H1 (cell line): ENCODE results near the gene C5AR2. TPM values are rescaled to one million over a fixed set of nuclear protein-coding genes. Genes with fewer than 3 reads are reported as not detected.

Experiments
- CTCF ChIA-PET: fragments of 300-600 bp; sonication (Branson Sonifier 250); formaldehyde crosslinking; loops from one replicate; lab custom pipeline; 2021; ENCODE audit not compliant: partially characterized antibody; lab: Charles Lee
- POLR2A ChIA-PET: fragments of 300-600 bp; sonication (Branson Sonifier 250); formaldehyde crosslinking; loops from one replicate; lab custom pipeline; 2021; ENCODE audit warnings: inconsistent platforms; ENCODE audit not compliant: partially characterized antibody; lab: Charles Lee
- DNase-seq, 2 experiments: peaks; one replicate each; pipeline versions ENCODE4 v3.0.0 to v3.0.0-alpha.2; 2010 to 2022; ENCODE audit warnings: low spot score in 2 of 2, low read depth in 1 of 2, mixed read lengths in 1 of 2
- FAIRE-seq: peaks from 2 replicates; lab custom pipeline; 2011; peaks lifted over from hg19 to GRCh38; lab: Jason Lieb, UNC
- H2AFZ ChIP-seq: 2 replicates; pipeline ENCODE4 v1.8.1; 2012; ENCODE audit warnings: low read length, inconsistent platforms
- H2AK5ac ChIP-seq: 2 replicates; pipeline ENCODE4 v1.6.1; 2013; ENCODE audit warnings: low read depth, low read length
- H2BK120ac ChIP-seq: replicated peaks from 2 replicates; pipeline ENCODE3; 2013; ENCODE audit warnings: low read depth, low read length, inconsistent platforms
- H2BK12ac ChIP-seq: 2 replicates; pipeline ENCODE4 v1.6.1; 2013; ENCODE audit warnings: low read depth, low read length
- H2BK15ac ChIP-seq: 2 replicates; pipeline ENCODE4 v1.6.1; 2013; ENCODE audit warnings: low read length
- H2BK20ac ChIP-seq: 2 replicates; pipeline ENCODE4 v1.6.1; 2013; ENCODE audit warnings: low read length
- H2BK5ac ChIP-seq: 2 replicates; pipeline ENCODE4 v1.6.1; 2013; ENCODE audit warnings: low read depth, low read length
- H3K14ac ChIP-seq: 2 replicates; pipeline ENCODE4 v1.6.1; 2013; ENCODE audit warnings: inconsistent platforms; ENCODE audit not compliant: insufficient read length
- H3K18ac ChIP-seq: 2 replicates; pipeline ENCODE4 v1.6.1; 2013; ENCODE audit warnings: low read length; ENCODE audit errors: extremely low read depth
- H3K23ac ChIP-seq: 2 replicates; pipeline ENCODE4 v1.6.1; 2013; ENCODE audit warnings: inconsistent platforms; ENCODE audit not compliant: insufficient read length
- H3K23me2 ChIP-seq: 2 replicates; pipeline ENCODE4 v1.6.1; 2013; ENCODE audit warnings: low read depth, low read length
- H3K27ac ChIP-seq: 2 replicates; pipeline ENCODE4 v1.6.1; 2011; ENCODE audit warnings: low read depth, low read length, inconsistent platforms
- H3K27me3 ChIP-seq, 4 experiments: replicated peaks in 1 of 4; 1 replicate in 1 of 4; 2 replicates in 3 of 4; pipeline versions ENCODE4 v1.6.1 to v1.8.1; 2011 to 2013; ENCODE audit warnings: low read length in 3 of 4, mild to moderate bottlenecking in 3 of 4, inconsistent platforms in 2 of 4, mixed read lengths in 2 of 4, moderate library complexity in 1 of 4; ENCODE audit not compliant: control insufficient read depth in 3 of 4, insufficient read depth in 3 of 4; ENCODE audit errors: extremely low read depth in 1 of 4
- H3K36me3 ChIP-seq, 4 experiments: 2 replicates each; pipeline versions ENCODE4 v1.6.1 to v1.8.1; 2011 to 2013; ENCODE audit warnings: mild to moderate bottlenecking in 4 of 4, low read length in 3 of 4, moderate library complexity in 2 of 4, control low read depth in 1 of 4, inconsistent platforms in 1 of 4; ENCODE audit not compliant: insufficient read depth in 4 of 4, control insufficient read depth in 2 of 4
- H3K4ac ChIP-seq: replicated peaks from 2 replicates; pipeline ENCODE3; 2013; ENCODE audit warnings: low read length, low read depth, mixed read lengths, inconsistent platforms; ENCODE audit not compliant: insufficient read length
- H3K4me1 ChIP-seq, 4 experiments: replicated peaks in 1 of 4; 1 replicate in 1 of 4; 2 replicates in 3 of 4; pipeline versions ENCODE4 v1.6.1 to v1.8.1; 2011 to 2013; ENCODE audit warnings: low read length in 3 of 4, inconsistent platforms in 2 of 4, mixed read lengths in 1 of 4; ENCODE audit not compliant: insufficient read depth in 4 of 4, control insufficient read depth in 3 of 4
- H3K4me2 ChIP-seq, 2 experiments: 2 replicates each; pipeline versions ENCODE4 v1.6.1 to v1.8.1; 2011 to 2013; ENCODE audit warnings: low read depth in 2 of 2, low read length in 2 of 2, control low read depth in 1 of 2, inconsistent platforms in 1 of 2, mild to moderate bottlenecking in 1 of 2; ENCODE audit not compliant: insufficient read depth in 1 of 2
- H3K4me3 ChIP-seq, 4 experiments: fragments of 200-600, 300-600 bp in 1 of 4; sonication (generic), shearing (Covaris generic), sonication (Bioruptor Twin) in 1 of 4; 2 replicates each; pipeline versions ENCODE4 v1.5.1 to v1.8.1; 2011 to 2016; ENCODE audit warnings: low read length in 4 of 4, low read depth in 3 of 4, control low read depth in 2 of 4, inconsistent platforms in 2 of 4, mild to moderate bottlenecking in 2 of 4, mixed read lengths in 1 of 4, moderate library complexity in 1 of 4; ENCODE audit not compliant: insufficient read depth in 2 of 4; ENCODE audit errors: extremely low read depth in 1 of 4
- H3K56ac ChIP-seq: replicated peaks from 2 replicates; pipeline ENCODE3; 2013; ENCODE audit warnings: low read depth, mild to moderate bottlenecking, mixed read lengths, low read length, inconsistent platforms; ENCODE audit not compliant: insufficient read length
- H3K79me1 ChIP-seq: 2 replicates; pipeline ENCODE4 v1.6.1; 2013; ENCODE audit warnings: low read depth, low read length, control low read depth
- H3K79me2 ChIP-seq, 2 experiments: 2 replicates each; pipeline versions ENCODE4 v1.6.1 to v1.8.1; 2012 to 2013; ENCODE audit warnings: low read length in 2 of 2, mild to moderate bottlenecking in 2 of 2, inconsistent platforms in 1 of 2; ENCODE audit not compliant: insufficient read depth in 2 of 2, control insufficient read depth in 1 of 2
- H3K9ac ChIP-seq, 4 experiments: replicated peaks in 1 of 4; 1 replicate in 1 of 4; 2 replicates in 3 of 4; pipeline versions ENCODE4 v1.6.1 to v1.8.1; 2011 to 2013; ENCODE audit warnings: low read depth in 3 of 4, low read length in 3 of 4, control low read depth in 2 of 4, mild to moderate bottlenecking in 2 of 4, moderate library complexity in 2 of 4, inconsistent platforms in 1 of 4; ENCODE audit errors: extremely low read depth in 1 of 4
- H3K9me3 ChIP-seq, 2 experiments: 2 replicates each; pipeline versions ENCODE4 v1.6.1 to v1.8.1; 2012 to 2013; ENCODE audit warnings: mild to moderate bottlenecking in 2 of 2, moderate library complexity in 2 of 2, control low read depth in 1 of 2, inconsistent platforms in 1 of 2, low read depth in 1 of 2, low read length in 1 of 2, mixed read lengths in 1 of 2; ENCODE audit not compliant: insufficient read depth in 2 of 2
- H4K20me1 ChIP-seq, 2 experiments: replicated peaks in 1 of 2; 2 replicates each; pipeline versions ENCODE3 to v1.8.1; 2011 to 2013; ENCODE audit warnings: inconsistent platforms in 2 of 2, low read length in 2 of 2, mild to moderate bottlenecking in 1 of 2; ENCODE audit not compliant: insufficient read depth in 2 of 2, control insufficient read depth in 1 of 2
- H4K5ac ChIP-seq: 2 replicates; pipeline ENCODE4 v1.6.1; 2013; ENCODE audit warnings: low read length, low read depth, mixed read lengths, inconsistent platforms; ENCODE audit not compliant: insufficient read length
- H4K8ac ChIP-seq: 2 replicates; pipeline ENCODE4 v1.8.0; 2013; ENCODE audit warnings: mild to moderate bottlenecking, moderate library complexity, low read length, inconsistent platforms; ENCODE audit not compliant: insufficient read depth; ENCODE audit errors: extremely low read depth
- H4K91ac ChIP-seq: replicated peaks from 2 replicates; pipeline ENCODE3; 2013; ENCODE audit warnings: low read length, mixed read lengths, inconsistent platforms; ENCODE audit not compliant: insufficient read length
- ATF2 ChIP-seq: IDR thresholded peaks from 2 replicates; pipeline ENCODE4 v1.6.1; 2012; ENCODE audit warnings: low read length, inconsistent platforms
- BACH1 ChIP-seq: IDR thresholded peaks from 2 replicates; pipeline ENCODE4 v1.6.1; 2012; ENCODE audit warnings: low read length, improper control_type of control experiment
- CEBPB ChIP-seq: IDR thresholded peaks from 2 replicates; pipeline ENCODE4 v1.6.1; 2012; ENCODE audit warnings: low read depth, low read length
- CREB1 ChIP-seq: IDR thresholded peaks from 2 replicates; pipeline ENCODE4 v1.6.1; 2012; ENCODE audit warnings: inconsistent platforms
- RFX5 ChIP-seq: IDR thresholded peaks from 2 replicates; pipeline ENCODE4 v1.6.1; 2011; ENCODE audit warnings: low read depth, low read length, improper control_type of control experiment, borderline replicate concordance
- SAP30 ChIP-seq: fragments of 300-600 bp; sonication (generic); IDR thresholded peaks from 2 replicates; pipeline ENCODE4 v1.7.1; 2012; ENCODE audit warnings: low read length, moderate library complexity, mild to moderate bottlenecking, inconsistent platforms; ENCODE audit not compliant: insufficient read depth, insufficient replicate concordance
- YY1 ChIP-seq: IDR thresholded peaks from 2 replicates; pipeline ENCODE4 v1.6.1; 2011; ENCODE audit warnings: low read depth, mild to moderate bottlenecking, low read length
- WGBS, 2 experiments: shearing (Covaris generic) in 1 of 2; methylation state at CpG; one replicate each; pipeline versions ENCODE4 v1.1.6 to v1.1.7; 2013 to 2015; ENCODE audit warnings: low lambda C conversion rate in 2 of 2, mixed read lengths in 2 of 2, inconsistent platforms in 1 of 2, low coverage in 1 of 2, missing lambda C conversion rate in 1 of 2; ENCODE audit not compliant: insufficient replicate concordance in 2 of 2, insufficient coverage in 1 of 2, insufficient read length in 1 of 2; ENCODE audit errors: extremely low coverage in 1 of 2, missing lambda C conversion rate in 1 of 2; 5-methylcytosine and 5-hydroxymethylcytosine counted together
- polyA plus RNA-seq, 7 experiments: library from polyadenylated mRNA; depleted of rRNA in 3 of 7; stranded (reverse) in 5 of 7; unstranded in 2 of 7; fragments of >200 nt in 5 of 7; fragments of 200-250 nt in 2 of 7; gene quantifications; 1 replicate in 5 of 7; 2 replicates in 1 of 7; 4 replicates in 1 of 7; pipeline versions ENCODE4 v1.2.1 to v1.2.3, GENCODE V29; 2011 to 2013; ENCODE audit warnings: missing spikeins in 2 of 7, mixed read lengths in 2 of 7
- total RNA-seq: library from RNA; stranded (reverse); fragmentation: NEBNext Ultra II Directional; extraction: Animal tissue kit (Norgen Biotek cat#: 25700); gene quantifications from 2 replicates; pipeline ENCODE4 v1.2.1, GENCODE V29; 2021
- TF ChIP-seq, protein P1 (sequence below), 3 experiments: IDR thresholded peaks; 1 replicate in 2 of 3; 2 replicates in 1 of 3; pipeline versions ENCODE4 v1.5.1 to v1.6.1; 2011; ENCODE audit warnings: low read length in 3 of 3, mild to moderate bottlenecking in 3 of 3, inconsistent platforms in 2 of 3, low read depth in 1 of 3, moderate library complexity in 1 of 3; ENCODE audit not compliant: insufficient read depth in 1 of 3; ENCODE audit errors: control extremely low read depth in 1 of 3

Gene C5AR2
- total and polyA plus RNA-seq, 2 of the 8 experiments (the other 6 are each of a cell fraction or from before 2014, with no cell fraction given) = 0.08 to 0.15 TPM

GRCh38 chr19:47315125-47315821, 16.7 kb upstream of the C5AR2 start:
- Histone ChIP-seq H3K18ac (no peak overlapping the region; the same call in 1 of the 2 replicates), H4K5ac (no peak overlapping the region), H4K8ac (no peak overlapping the region), H4K91ac (no peak overlapping the region), H2BK15ac (no peak overlapping the region), H3K4ac (no peak overlapping the region), H2BK12ac (no peak overlapping the region), H3K4me3 (no peak overlapping the region)
- CTCF ChIA-PET = interaction anchor here (0.6 to 2.1 kb wide), 10 partner anchors 10 to 235 kb away, joined by 3 to 7 read pairs (median 3); no protein-coding TSS in a partner anchor
- DNase-seq = no peak
- TF ChIP-seq, protein P1, sequence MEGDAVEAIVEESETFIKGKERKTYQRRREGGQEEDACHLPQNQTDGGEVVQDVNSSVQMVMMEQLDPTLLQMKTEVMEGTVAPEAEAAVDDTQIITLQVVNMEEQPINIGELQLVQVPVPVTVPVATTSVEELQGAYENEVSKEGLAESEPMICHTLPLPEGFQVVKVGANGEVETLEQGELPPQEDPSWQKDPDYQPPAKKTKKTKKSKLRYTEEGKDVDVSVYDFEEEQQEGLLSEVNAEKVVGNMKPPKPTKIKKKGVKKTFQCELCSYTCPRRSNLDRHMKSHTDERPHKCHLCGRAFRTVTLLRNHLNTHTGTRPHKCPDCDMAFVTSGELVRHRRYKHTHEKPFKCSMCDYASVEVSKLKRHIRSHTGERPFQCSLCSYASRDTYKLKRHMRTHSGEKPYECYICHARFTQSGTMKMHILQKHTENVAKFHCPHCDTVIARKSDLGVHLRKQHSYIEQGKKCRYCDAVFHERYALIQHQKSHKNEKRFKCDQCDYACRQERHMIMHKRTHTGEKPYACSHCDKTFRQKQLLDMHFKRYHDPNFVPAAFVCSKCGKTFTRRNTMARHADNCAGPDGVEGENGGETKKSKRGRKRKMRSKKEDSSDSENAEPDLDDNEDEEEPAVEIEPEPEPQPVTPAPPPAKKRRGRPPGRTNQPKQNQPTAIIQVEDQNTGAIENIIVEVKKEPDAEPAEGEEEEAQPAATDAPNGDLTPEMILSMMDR (IDR thresholded peaks at IDR 0.05; ENCODE audit: control extremely low read depth in 1 of 3, insufficient read depth in 1 of 3, low read depth in 1 of 3, low read length in 3 of 3) = no peak
- TF ChIP-seq YY1 (no peak), RFX5 (no peak), ATF2 (no peak), CEBPB (peak; percentile 54; the same call in 1 of the 2 replicates), BACH1 (no peak), SAP30 (no peak), CREB1 (0 out of 2 replicates have a peak, but pooled peaks have one; percentile 20)
- TF ChIP-seq, all 59 proteins: peak for 2
- Histone ChIP-seq H3K79me1 (no peaks in the 10 kb centered on the region), H3K14ac (no peak overlapping the region), H3K4me2 (no peak overlapping the region), H3K27me3 (no peaks in the 10 kb centered on the region), H2BK5ac (no peak overlapping the region), H2AFZ (0 out of 2 replicates have a peak overlapping the region, but pooled peaks have one; percentile 3), H3K9me3 (no peaks in the 10 kb centered on the region), H3K23ac (no peak overlapping the region), H2BK20ac (no peak overlapping the region), H3K27ac (no peak overlapping the region), H3K23me2 (no peaks in the 10 kb centered on the region; the same call in 1 of the 2 replicates), H3K4me1 (no peaks in the 10 kb centered on the region), H3K56ac (no peak overlapping the region), H3K79me2 (no peaks in the 10 kb centered on the region), H2AK5ac (no peak overlapping the region), H2BK120ac (no peak overlapping the region), H3K9ac (no peak overlapping the region), H4K20me1 (no peaks in the 10 kb centered on the region), H3K36me3 (no peaks in the 10 kb centered on the region)
- FAIRE-seq = no peak
- WGBS, 2 experiments = 69% methylated on average over 12 of the region's 12 CpGs; no CpG with 5 or more reads in 1 of the 2 experiments
- POLR2A ChIA-PET = no interaction called here
